Stimulated activated naive CD8-positive, alpha-beta T cell treated with anti-CD3 and anti-CD28 coated beads, Interleukin-15, amount 100 ng/mL, for 72 hours (primary cell): ENCODE measurements around the gene LGI4.
"Not testable (repeated sequence)": the region's sequence is repeated elsewhere in the genome, so short reads cannot be mapped to it uniquely, and the experiment has no call there.

Experiments
- ATAC-seq: fragments of 150-1000 bp; cut with Tn5 transposase; 2 replicates; pipeline ENCODE4 v1.10.0; 2021; ENCODE audit warnings: mild to moderate bottlenecking, moderate library complexity
- DNase-seq, 2 donors: peaks; one replicate each; pipeline ENCODE4 v3.0.0; 2021 to 2022
- H3K27ac Mint-ChIP-seq, 2 donors: one replicate each; pipeline ENCODE4 v1.8.0; 2022; ENCODE audit warnings: mild to moderate bottlenecking in 2 of 2, mixed read lengths in 2 of 2, moderate library complexity in 2 of 2
- H3K27me3 Mint-ChIP-seq: one replicate; pipeline ENCODE4 v1.8.0; 2022; ENCODE audit warnings: mixed read lengths
- H3K4me1 Mint-ChIP-seq: one replicate; pipeline ENCODE4 v1.8.0; 2022; ENCODE audit warnings: mild to moderate bottlenecking, mixed read lengths
- H3K4me3 Mint-ChIP-seq, 2 donors: one replicate each; pipeline ENCODE4 v1.8.0; 2022; ENCODE audit warnings: mild to moderate bottlenecking in 2 of 2, mixed read lengths in 2 of 2, moderate library complexity in 1 of 2
- H3K9me3 Mint-ChIP-seq, 2 donors: one replicate each; pipeline ENCODE4 v1.8.0; 2022; ENCODE audit warnings: mixed read lengths in 2 of 2

The LGI4 gene

DNA sequence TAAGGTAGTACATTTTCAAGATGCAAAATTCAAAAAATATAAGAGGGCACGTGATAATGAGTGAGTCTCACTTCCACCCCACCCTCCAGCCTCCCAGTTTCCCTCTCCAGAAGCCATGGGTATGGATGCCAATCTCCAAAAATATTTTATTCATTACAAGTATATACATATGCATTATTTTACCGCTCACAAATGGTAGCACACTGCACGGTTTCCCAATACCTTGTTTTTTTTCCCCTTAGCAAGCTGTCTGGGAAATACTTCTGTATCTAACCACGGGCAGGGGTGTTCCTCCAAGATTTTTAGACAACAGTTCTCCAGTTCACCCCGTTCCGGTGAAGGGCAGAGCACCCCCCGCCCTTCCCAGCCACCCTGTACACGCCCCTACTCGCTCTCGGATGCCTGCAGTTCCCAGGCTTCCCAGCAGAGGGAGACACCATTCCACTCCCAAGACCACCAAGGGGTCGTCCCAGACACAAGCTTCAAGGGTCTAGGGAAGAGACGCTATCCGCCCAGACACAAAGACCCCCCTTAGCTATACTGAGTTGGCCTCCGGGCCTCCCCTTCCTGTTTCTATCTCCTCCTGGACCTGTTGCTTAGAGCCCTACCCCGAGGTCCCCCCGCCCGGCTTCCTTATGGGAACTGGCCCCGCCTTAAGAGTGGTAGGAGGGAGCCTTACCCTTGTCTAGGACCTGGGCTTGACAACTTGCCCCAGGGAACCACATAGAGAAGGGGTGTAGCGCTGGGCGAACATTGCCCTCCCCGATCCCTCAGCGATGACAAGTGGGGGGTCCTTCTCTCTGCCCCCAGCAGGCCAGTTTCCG lies 20.3 kb downstream of the LGI4 start:
- peak; percentile 85 for ATAC-seq
- Mint-ChIP-seq H3K27ac (peak overlapping the region in 1 of 2 donors; percentile 66), H3K27me3 (peaks cover 4% of the 10 kb centered on the region), H3K9me3 (no peaks in the 10 kb centered on the region), H3K4me3 (peak overlapping the region; percentile 60 to 65), H3K4me1 (peaks cover 9% of the 10 kb centered on the region)
- DNase-seq, result peak; percentile 69 to 76

DNA sequence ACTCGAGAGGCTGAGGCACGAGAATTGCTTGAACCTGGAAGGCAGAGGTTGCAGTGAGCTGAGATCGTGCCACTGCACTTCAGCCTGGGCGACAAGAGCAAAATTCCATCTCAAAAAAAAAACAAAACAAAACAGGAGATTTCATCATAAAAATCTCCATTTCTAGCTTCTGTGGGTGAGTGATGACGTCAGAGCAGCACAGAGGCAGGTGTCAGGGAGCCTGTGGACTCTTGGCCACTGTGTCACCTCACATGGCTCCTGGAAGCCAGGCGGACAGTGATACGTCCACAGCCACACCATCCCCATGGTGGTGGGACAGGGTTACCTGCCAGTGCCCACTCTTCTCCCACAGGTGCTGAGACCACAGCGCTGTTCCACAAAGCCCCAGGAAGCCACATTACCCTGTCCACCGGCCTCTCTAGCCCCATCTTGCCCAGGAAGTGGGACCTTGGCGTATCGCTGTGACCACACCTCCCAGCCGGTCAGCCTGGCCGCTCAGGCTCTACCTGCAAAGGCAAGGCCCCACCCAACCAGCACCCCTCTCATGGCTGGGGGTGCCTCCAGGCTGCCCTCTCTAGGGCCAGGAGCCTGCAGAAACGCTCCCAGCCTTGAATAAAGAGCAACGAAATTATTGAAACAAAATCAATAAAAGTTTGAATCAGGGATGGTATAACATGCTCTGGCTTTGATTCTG lies 21.7 kb downstream of the LGI4 start:
- Mint-ChIP-seq H3K4me3 (no peak overlapping the region), H3K27ac (no peak overlapping the region), H3K4me1 (peaks cover 9% of the 10 kb centered on the region), H3K9me3 (no peaks in the 10 kb centered on the region), H3K27me3 (peaks cover 5% of the 10 kb centered on the region)
- DNase-seq, result no peak
- ATAC-seq, result no peak

DNA sequence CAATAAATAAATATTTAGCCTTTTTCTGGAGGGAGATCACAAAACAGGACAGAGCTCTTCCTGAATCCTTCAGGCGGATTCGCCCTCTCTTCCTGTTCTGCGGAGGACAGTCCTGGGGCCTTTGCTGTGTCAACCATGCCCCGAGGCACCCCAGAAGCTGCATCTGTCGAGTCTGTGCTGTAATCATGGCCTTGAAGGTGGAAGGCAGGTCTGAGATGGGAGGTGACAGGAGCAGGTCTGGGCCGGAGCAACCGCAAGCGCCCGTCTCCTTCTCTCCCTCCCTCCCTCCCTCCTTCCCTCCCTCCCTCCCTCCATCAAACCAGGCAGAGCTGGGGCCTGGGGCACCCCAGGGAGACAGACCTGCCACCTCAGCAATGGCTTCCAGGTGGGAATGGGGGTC lies 23.9 kb downstream of the LGI4 start:
- H3K4me1 Mint-ChIP-seq, result peaks cover 17% of the 10 kb centered on the region
- H3K27ac Mint-ChIP-seq, result no peak overlapping the region
- DNase-seq (no peak), ATAC-seq (no peak)
- H3K9me3 Mint-ChIP-seq, result no peaks in the 10 kb centered on the region
- H3K27me3 Mint-ChIP-seq, result peaks cover 5% of the 10 kb centered on the region
- no peak overlapping the region for H3K4me3 Mint-ChIP-seq

- ATAC-seq, result no peak
- H3K27ac Mint-ChIP-seq, result no peak overlapping the region
- no peak for DNase-seq
- no peaks in the 10 kb centered on the region for H3K9me3 Mint-ChIP-seq
- peaks cover 11% of the 10 kb centered on the region for H3K4me1 Mint-ChIP-seq
- H3K4me3 Mint-ChIP-seq, result no peak overlapping the region
- H3K27me3 Mint-ChIP-seq, result peaks cover 5% of the 10 kb centered on the region
Observed at GRCh38 chr19:35109395-35110112, 25.3 kb downstream of the LGI4 start.

DNA sequence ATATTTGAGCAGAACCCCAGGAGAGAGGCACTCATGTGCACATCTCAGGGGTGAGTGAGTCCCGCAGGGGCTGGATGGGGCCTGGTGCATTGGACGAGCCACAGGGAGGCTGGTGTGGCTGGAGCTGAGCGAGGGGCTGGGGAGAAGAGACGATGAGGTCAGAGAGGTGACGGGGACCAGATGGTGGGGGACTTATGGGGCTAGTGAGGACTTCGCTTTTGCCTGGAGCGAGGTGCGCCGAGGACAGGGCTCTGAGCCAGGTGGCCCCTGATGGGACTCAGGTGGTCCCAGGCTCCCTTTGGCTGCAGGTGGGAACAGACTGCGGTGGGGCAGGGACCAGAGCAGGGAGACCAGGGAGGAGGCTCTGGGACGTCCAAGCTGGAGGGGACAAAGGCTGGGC lies 26.1 kb downstream of the LGI4 start:
- Mint-ChIP-seq H3K27ac (no peak overlapping the region), H3K4me3 (no peak overlapping the region), H3K27me3 (peaks cover 5% of the 10 kb centered on the region), H3K4me1 (peaks cover 8% of the 10 kb centered on the region), H3K9me3 (no peaks in the 10 kb centered on the region)
- ATAC-seq, result no peak
- no peak for DNase-seq

DNA sequence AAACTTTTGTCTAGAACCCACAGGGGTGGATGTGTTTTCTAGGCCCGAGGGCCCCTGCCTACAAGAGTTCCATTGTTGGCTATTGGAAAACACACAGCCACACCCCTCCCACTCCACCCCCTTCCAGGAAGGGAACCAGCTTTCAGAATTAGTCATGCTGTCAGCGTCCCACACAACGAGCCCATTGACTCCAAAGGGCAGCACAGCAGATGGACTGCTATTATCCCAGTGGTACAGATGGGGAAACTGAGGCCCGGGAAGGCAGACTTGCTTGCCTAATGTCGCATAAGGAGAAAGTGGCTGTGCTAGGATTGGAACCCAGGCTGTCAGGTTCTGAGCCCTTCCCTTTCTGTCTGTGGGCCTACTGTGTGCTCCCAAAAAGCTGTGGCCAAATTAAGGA lies 27.3 kb downstream of the LGI4 start:
- H3K9me3 Mint-ChIP-seq, result no peaks in the 10 kb centered on the region

GRCh38 chr19:35106898-35107541 lies 27.8 kb downstream of the LGI4 start:
- Mint-ChIP-seq H3K4me3 (no peak overlapping the region), H3K4me1 (peaks cover 8% of the 10 kb centered on the region), H3K27ac (no peak overlapping the region), H3K9me3 (no peaks in the 10 kb centered on the region), H3K27me3 (peaks cover 5% of the 10 kb centered on the region)
- DNase-seq (no peak), ATAC-seq (no peak)

More for the DNA sequence above, 27.3 kb downstream of the LGI4 start:
- no peak for ATAC-seq
- Mint-ChIP-seq H3K4me3 (no peak overlapping the region), H3K27me3 (peaks cover 5% of the 10 kb centered on the region), H3K27ac (no peak overlapping the region), H3K4me1 (peaks cover 8% of the 10 kb centered on the region)
- DNase-seq, result no peak

- Mint-ChIP-seq H3K4me3 (no peak overlapping the region), H3K9me3 (no peaks in the 10 kb centered on the region), H3K4me1 (peaks cover 8% of the 10 kb centered on the region), H3K27me3 (peaks cover 5% of the 10 kb centered on the region), H3K27ac (peak overlapping the region in 1 of 2 donors; percentile 57)
- DNase-seq (no peak), ATAC-seq (no peak)
Observed at GRCh38 chr19:35106291-35106583, 28.6 kb downstream of the LGI4 start.

- Mint-ChIP-seq H3K4me3 (no peak overlapping the region), H3K9me3 (no peaks in the 10 kb centered on the region), H3K4me1 (peaks cover 8% of the 10 kb centered on the region), H3K27me3 (peaks cover 5% of the 10 kb centered on the region), H3K27ac (peak overlapping the region in 1 of 2 donors; percentile 57)
- DNase-seq (peak; percentile 12 to 42), ATAC-seq (peak; percentile 65)
Observed at GRCh38 chr19:35105411-35106290, 29.2 kb downstream of the LGI4 start.

GRCh38 chr19:35105047-35105410 lies 29.8 kb downstream of the LGI4 start:
- H3K4me3 Mint-ChIP-seq, result no peak overlapping the region
- H3K4me1 Mint-ChIP-seq, result peaks cover 8% of the 10 kb centered on the region
- ATAC-seq (peak; percentile 43), DNase-seq (no peak)
- H3K9me3 Mint-ChIP-seq, result no peaks in the 10 kb centered on the region
- no peak overlapping the region for H3K27ac Mint-ChIP-seq
- H3K27me3 Mint-ChIP-seq, result peaks cover 5% of the 10 kb centered on the region

DNA sequence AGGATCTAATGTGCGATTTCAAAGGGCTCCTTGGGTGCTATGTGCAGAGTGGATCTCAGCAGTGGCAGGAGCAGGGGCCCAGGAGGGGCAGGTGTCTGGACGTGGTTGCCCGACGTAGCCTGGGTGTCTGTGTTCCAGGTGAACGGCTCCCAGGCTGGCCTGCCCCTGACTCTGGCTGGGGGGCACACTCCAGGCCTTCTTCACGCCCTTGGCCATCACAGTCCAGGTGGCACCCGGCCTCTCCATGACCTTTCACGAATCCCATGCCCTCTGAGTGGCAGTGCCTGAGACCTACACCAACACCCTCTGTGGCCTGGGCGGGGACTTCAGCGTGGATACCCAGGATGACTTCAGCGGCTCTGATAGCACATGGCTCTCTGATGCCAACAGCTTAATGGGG lies 30.5 kb downstream of the LGI4 start:
- Mint-ChIP-seq H3K27me3 (no peaks in the 10 kb centered on the region), H3K27ac (no peak overlapping the region), H3K4me3 (no peak overlapping the region)

GRCh38 chr19:35103614-35104013 lies 31.2 kb downstream of the LGI4 start:
- H3K4me3 Mint-ChIP-seq, H3K27ac Mint-ChIP-seq, ATAC-seq, H3K27me3 Mint-ChIP-seq, DNase-seq, H3K4me1 Mint-ChIP-seq, H3K9me3 Mint-ChIP-seq: not testable (repeated sequence)

More for the DNA sequence above, 30.5 kb downstream of the LGI4 start:
- ATAC-seq, result no peak
- Mint-ChIP-seq H3K9me3 (no peaks in the 10 kb centered on the region), H3K4me1 (peaks cover 8% of the 10 kb centered on the region)
- DNase-seq, result no peak

- not testable (repeated sequence) for H3K4me3 Mint-ChIP-seq, H3K27me3 Mint-ChIP-seq, H3K9me3 Mint-ChIP-seq, H3K4me1 Mint-ChIP-seq, DNase-seq, ATAC-seq, H3K27ac Mint-ChIP-seq
Observed at GRCh38 chr19:35101949-35102348, 32.9 kb downstream of the LGI4 start.

DNA sequence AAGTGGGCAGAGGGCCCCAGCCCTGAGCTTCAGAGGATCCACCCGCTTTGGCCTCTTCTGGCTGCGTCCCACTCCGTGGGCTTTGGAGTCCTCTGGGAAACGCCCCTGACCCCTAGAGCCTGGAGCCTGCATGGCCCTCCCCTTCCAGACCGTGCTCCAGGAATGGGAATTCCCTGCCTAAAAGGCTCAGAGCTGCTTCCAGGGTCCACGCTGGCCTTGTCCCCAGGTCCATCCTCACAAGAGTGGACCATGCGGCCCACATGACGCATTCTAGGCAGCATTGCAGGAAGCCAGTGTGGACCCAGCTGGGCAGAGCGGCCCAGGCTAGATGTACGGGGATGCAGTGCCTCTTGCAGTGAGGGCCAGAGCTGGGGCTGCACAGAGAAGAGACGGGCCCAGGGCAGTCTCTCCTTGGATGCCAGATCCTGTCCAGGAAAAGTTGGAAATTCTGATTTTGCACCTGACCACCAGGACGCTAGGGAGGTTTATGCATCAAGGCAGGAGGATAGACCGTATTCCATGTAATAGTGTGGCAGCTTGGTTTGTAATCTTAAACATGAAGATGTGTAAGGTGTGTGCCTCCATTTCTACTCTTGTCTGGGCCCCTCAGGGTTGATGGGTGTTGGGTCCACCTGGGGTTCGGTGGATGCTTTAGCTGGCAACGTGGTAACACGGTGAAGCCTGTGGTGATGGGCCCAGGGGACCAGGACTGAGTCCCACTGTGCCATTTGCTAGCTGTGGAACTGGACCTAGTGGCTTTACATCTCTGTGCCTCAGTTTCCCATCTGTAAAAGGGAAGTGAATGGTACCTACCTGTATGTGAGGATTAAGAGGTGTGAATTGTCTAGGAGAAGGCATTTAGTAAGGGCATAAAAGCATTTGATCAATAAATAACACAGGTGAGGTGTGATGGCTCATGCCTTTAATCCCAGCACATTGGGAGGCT lies 34.0 kb downstream of the LGI4 start:
- DNase-seq (no peak), ATAC-seq (no peak)
- Mint-ChIP-seq H3K4me3 (no peak overlapping the region), H3K4me1 (no peaks in the 10 kb centered on the region), H3K9me3 (no peaks in the 10 kb centered on the region), H3K27ac (no peak overlapping the region), H3K27me3 (no peaks in the 10 kb centered on the region)
